HEK293 (cell line): ENCODE measurements around the gene MED17.

Experiments used
- CTCF ChIA-PET: fragments of 350-600 bp; formaldehyde crosslinking; extraction: SDS; loops from one replicate; lab custom pipeline; 2021; ENCODE audit warnings: antibody characterized with exemption; lab: Yijun Ruan, JAX
- POLR2A ChIA-PET: fragments of 300-600 bp; formaldehyde crosslinking; extraction: SDS; loops from one replicate; lab custom pipeline; 2020; ENCODE audit warnings: antibody characterized with exemption, inconsistent platforms; lab: Yijun Ruan, JAX
- H3K27ac ChIP-seq: fragments of 200-500 bp; sonication (Bioruptor generic); 2 replicates; pipeline ENCODE4 v1.5.1; 2014; ENCODE audit warnings: low read depth, low read length, control low read depth, inconsistent platforms; ENCODE audit errors: extremely low read depth
- H3K36me3 ChIP-seq, 2 experiments: fragments of 200-500 bp in 1 of 2; sonication (Bioruptor generic) in 1 of 2; 1 replicate in 1 of 2; 2 replicates in 1 of 2; pipeline ENCODE4 v1.5.1; 2014 to 2017; ENCODE audit warnings: inconsistent platforms in 2 of 2, low read length in 2 of 2; ENCODE audit not compliant: control insufficient read depth in 2 of 2, insufficient read depth in 1 of 2
- H3K4me1 ChIP-seq: fragments of 200-500 bp; sonication (Bioruptor generic); 2 replicates; pipeline ENCODE4 v1.5.1; 2014; ENCODE audit warnings: mild to moderate bottlenecking, low read length, inconsistent platforms; ENCODE audit not compliant: control insufficient read depth, insufficient read depth
- H3K4me3 ChIP-seq: 2 replicates; pipeline ENCODE4 v1.5.1; 2011; ENCODE audit warnings: low read depth, mild to moderate bottlenecking, control low read depth, low read length, moderate library complexity
- H3K9me3 ChIP-seq: fragments of 200-500 bp; sonication (Bioruptor generic); 2 replicates; pipeline ENCODE4 v1.5.1; 2014; ENCODE audit warnings: low read depth, low read length, inconsistent platforms; ENCODE audit not compliant: control insufficient read depth, insufficient read depth
- AEBP2 ChIP-seq: fragments of 450-650 bp; formaldehyde crosslinking; IDR thresholded peaks from 2 replicates; pipeline ENCODE4 v1.5.1; 2016; ENCODE audit warnings: missing biosample characterization, missing genetic modification characterization, borderline replicate concordance
- ELK4 ChIP-seq: IDR thresholded peaks from 2 replicates; pipeline ENCODE4 v1.6.1; 2011; ENCODE audit warnings: mild to moderate bottlenecking, low read depth, low read length, borderline replicate concordance
- KLF16 ChIP-seq: fragments of 450-650 bp; formaldehyde crosslinking; IDR thresholded peaks from 2 replicates; pipeline ENCODE4 v1.5.1; 2017; ENCODE audit warnings: missing biosample characterization, missing genetic modification characterization
- KLF9 ChIP-seq: fragments of 450-650 bp; formaldehyde crosslinking; IDR thresholded peaks from 2 replicates; pipeline ENCODE4 v1.5.1; 2016; ENCODE audit warnings: missing biosample characterization, missing genetic modification characterization, low read depth
- SCRT1 ChIP-seq: fragments of 450-650 bp; formaldehyde crosslinking; IDR thresholded peaks from 2 replicates; pipeline ENCODE4 v1.5.1; 2016; ENCODE audit warnings: missing biosample characterization, missing genetic modification characterization, borderline replicate concordance
- SCRT2 ChIP-seq: fragments of 450-650 bp; formaldehyde crosslinking; IDR thresholded peaks from 2 replicates; pipeline ENCODE4 v1.5.1; 2016; ENCODE audit warnings: missing biosample characterization, missing genetic modification characterization
- SP3 ChIP-seq: fragments of 450-650 bp; formaldehyde crosslinking; IDR thresholded peaks from 2 replicates; pipeline ENCODE4 v1.5.1; 2016; ENCODE audit warnings: missing biosample characterization, missing genetic modification characterization
- TRIM28 ChIP-seq: IDR thresholded peaks from 2 replicates; pipeline ENCODE4 v1.6.1; 2011; ENCODE audit warnings: low read length, control low read depth, borderline replicate concordance
- ZBTB1 ChIP-seq: fragments of 450-650 bp; formaldehyde crosslinking; IDR thresholded peaks from 2 replicates; pipeline ENCODE4 v1.5.1; 2016; ENCODE audit warnings: missing biosample characterization, missing genetic modification characterization
- ZNF175 ChIP-seq: fragments of 450-650 bp; formaldehyde crosslinking; IDR thresholded peaks from 2 replicates; pipeline ENCODE4 v1.5.1; 2016; ENCODE audit warnings: missing biosample characterization, missing genetic modification characterization
- ZNF214 ChIP-seq: fragments of 450-650 bp; formaldehyde crosslinking; IDR thresholded peaks from 2 replicates; pipeline ENCODE4 v1.5.1; 2017; ENCODE audit warnings: missing biosample characterization, mild to moderate bottlenecking, missing genetic modification characterization, borderline replicate concordance
- ZNF280D ChIP-seq: fragments of 450-650 bp; formaldehyde crosslinking; IDR thresholded peaks from 2 replicates; pipeline ENCODE4 v1.5.1; 2016; ENCODE audit warnings: missing biosample characterization, missing genetic modification characterization
- ZNF350 ChIP-seq: fragments of 450-650 bp; formaldehyde crosslinking; IDR thresholded peaks from 2 replicates; pipeline ENCODE4 v1.5.0; 2017; ENCODE audit warnings: missing biosample characterization, mild to moderate bottlenecking, missing genetic modification characterization
- ZNF416 ChIP-seq: fragments of 450-650 bp; formaldehyde crosslinking; IDR thresholded peaks from 2 replicates; pipeline ENCODE4 v1.5.1; 2016; ENCODE audit warnings: missing biosample characterization, missing genetic modification characterization
- ZNF518A ChIP-seq: fragments of 450-650 bp; formaldehyde crosslinking; conservative IDR thresholded peaks from 2 replicates; pipeline ENCODE4 v1.5.1; 2016; ENCODE audit warnings: low read depth, missing biosample characterization, missing genetic modification characterization
- ZNF623 ChIP-seq: fragments of 450-650 bp; formaldehyde crosslinking; IDR thresholded peaks from 2 replicates; pipeline ENCODE4 v1.5.1; 2016; ENCODE audit warnings: missing biosample characterization, missing genetic modification characterization
- ZNF645 ChIP-seq: fragments of 450-650 bp; formaldehyde crosslinking; IDR thresholded peaks from 2 replicates; pipeline ENCODE4; 2016; ENCODE audit warnings: missing biosample characterization, missing genetic modification characterization
- ZNF777 ChIP-seq: fragments of 450-650 bp; formaldehyde crosslinking; IDR thresholded peaks from 2 replicates; pipeline ENCODE4 v1.5.1; 2017; ENCODE audit warnings: missing biosample characterization, missing genetic modification characterization, borderline replicate concordance

MED17 gene

GRCh38 chr11:93813974-93814373, 29.9 kb downstream of the MED17 start (continued):
- TF ChIP-seq ZNF518A (tag by site-specific recombination) (no peak), AEBP2 (tag by site-specific recombination) (no peak)
- TF ChIP-seq, all 188 proteins: peak for 0

- H3K4me3 ChIP-seq: no peak overlapping the region
- TF ChIP-seq ZNF280D (no peak), ZBTB1 (tag by site-specific recombination) (no peak), ZNF416 (tag by site-specific recombination) (no peak), ZNF175 (tag by site-specific recombination) (no peak), SCRT1 (no peak), SP3 (no peak), KLF9 (tag by site-specific recombination) (no peak), ZNF350 (tag by site-specific recombination) (no peak), ZNF518A (tag by site-specific recombination) (no peak), ELK4 (no peak), ZNF645 (no peak), TRIM28 (no peak), ZNF777 (tag by site-specific recombination) (no peak), ZNF214 (no peak), SCRT2 (tag by site-specific recombination) (no peak), ZNF623 (no peak), KLF16 (tag by site-specific recombination) (no peak)
- no peaks in the 10 kb centered on the region for H3K9me3 ChIP-seq
- no peaks in the 10 kb centered on the region for H3K4me1 ChIP-seq
- ChIA-PET CTCF (interaction anchor here (0.6 kb wide), 1 partner anchor 711 kb away, joined by 3 read pairs; no protein-coding TSS in a partner anchor), POLR2A (no interaction called here)
- H3K27ac ChIP-seq: no peak overlapping the region
- peaks cover 20 to 71% of the 10 kb centered on the region in 2 experiments for H3K36me3 ChIP-seq
Observed at GRCh38 chr11:93814966-93815633, 31.0 kb downstream of the MED17 start.
